HCEC 1CT (cell line): Measurements from ENCODE around the gene EPDR1.
"Not testable (repeated sequence)": the region's sequence is repeated elsewhere in the genome, so short reads cannot be mapped to it uniquely, and the experiment has no call there.

ENCODE experiments used
- DNase-seq: peaks from one replicate; pipeline ENCODE4 v3.0.0-alpha.2; 2017

Gene EPDR1

DNA sequence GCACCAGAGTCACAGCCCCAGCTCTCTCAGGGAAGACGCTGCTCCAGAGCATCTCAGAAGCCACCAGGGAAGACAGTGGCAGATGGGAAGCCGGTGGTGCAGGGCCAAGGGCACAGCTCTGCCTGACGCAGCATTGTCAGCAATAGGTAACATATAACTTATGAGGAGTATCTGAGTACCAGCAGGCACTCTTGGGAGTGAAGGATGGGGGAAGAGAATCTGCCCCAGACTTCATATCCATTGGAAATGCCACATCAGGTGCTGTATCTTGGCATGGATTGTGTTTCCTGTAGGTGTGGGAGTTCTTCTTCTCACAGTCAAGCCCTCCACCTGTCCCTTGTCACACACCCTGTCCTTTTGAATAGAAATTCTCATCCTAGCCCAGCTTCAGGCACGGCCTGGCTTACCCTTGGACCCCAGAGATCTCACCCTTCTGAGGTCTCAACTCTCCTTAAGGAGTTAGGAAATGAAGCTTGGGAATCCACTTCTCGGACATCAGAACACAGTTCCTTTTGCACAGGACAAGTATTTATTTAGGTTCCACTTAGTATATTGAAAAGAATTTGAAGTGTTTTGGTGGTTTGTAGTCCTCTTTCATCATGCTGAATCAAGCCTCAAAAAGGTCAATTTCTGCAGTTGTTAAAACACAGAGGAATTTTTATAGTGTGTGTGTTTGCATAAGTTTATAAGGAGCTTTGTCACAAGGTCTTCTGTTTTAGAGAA is 9.9 kb downstream of the EPDR1 start:
- no peak for DNase-seq

DNA sequence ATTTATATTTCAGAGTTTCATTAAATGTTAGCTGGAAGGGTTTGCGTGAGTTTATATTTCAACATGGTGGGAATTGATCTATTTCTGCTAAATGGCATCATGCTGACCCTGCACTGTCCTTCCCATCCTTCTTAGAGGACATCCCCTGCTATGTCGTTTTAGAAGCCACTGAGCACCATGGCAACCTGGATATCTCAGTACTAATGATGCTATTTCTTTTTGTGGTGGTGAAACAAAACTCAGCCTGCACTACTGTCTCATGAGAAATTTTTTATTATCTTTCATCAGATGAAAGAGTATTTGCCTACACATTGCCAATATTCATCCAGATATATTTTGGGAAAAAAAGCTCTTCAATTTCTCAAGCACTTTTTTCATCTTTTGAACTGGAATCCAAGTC is 12.1 kb downstream of the EPDR1 start:
- DNase-seq: no peak

DNA sequence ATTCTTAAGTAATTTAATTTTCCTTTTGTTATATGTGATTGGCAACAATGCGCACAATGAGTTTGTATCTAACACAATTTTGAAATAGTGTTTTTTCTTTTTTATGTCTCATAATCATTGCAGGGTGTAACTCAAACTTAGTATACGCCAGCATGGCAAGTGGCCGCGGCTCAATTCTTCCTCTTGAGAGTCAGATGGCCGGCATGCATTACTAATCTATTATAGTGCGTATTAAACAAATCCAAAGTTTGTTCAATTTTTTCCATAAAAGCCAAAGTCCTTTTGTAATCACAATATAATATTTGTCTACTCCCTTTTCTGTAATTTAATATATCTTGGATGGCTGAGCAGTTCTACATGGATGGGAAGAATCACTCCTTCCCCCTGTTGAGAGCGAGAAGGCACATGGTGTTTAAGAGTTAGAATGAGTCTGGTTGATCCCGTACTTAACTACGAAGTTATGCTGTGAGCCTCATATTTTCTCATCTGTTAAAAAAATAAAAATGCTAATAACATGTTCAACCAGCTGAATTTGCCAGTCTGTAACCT is 12.7 kb downstream of the EPDR1 start:
- no peak for DNase-seq

DNA sequence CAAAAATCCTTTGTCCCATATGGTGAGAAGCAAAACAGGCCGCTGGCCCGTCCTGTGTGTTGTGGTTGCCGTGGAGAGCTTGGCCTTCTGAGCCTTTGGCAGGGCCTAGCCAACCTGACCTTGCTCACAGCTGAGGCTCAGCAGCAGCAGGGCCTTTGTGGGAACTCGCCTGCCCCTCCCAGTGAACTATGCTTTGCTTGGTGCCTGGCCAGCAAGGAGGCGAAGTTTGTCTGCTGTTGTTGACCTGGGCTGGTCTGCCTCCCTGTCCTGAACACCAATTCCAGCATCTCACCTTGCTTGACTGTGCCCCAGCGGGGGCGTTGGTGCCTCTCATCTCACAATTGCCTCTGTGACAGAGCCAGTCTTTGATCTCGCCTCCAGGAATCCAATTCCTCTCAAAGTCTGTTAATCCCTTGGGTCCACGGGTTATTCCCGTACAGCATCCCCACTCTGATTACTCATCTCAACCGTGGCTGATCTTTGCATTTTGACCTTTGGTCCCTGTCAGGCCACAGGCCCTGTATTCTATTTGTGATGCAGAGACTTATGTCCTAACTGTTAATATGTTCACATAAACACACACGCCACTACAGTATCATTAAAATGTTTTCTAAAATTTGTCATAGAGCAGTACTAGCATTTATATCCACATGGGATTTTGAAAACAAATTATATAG is 22.6 kb downstream of the EPDR1 start:
- no peak for DNase-seq

DNA sequence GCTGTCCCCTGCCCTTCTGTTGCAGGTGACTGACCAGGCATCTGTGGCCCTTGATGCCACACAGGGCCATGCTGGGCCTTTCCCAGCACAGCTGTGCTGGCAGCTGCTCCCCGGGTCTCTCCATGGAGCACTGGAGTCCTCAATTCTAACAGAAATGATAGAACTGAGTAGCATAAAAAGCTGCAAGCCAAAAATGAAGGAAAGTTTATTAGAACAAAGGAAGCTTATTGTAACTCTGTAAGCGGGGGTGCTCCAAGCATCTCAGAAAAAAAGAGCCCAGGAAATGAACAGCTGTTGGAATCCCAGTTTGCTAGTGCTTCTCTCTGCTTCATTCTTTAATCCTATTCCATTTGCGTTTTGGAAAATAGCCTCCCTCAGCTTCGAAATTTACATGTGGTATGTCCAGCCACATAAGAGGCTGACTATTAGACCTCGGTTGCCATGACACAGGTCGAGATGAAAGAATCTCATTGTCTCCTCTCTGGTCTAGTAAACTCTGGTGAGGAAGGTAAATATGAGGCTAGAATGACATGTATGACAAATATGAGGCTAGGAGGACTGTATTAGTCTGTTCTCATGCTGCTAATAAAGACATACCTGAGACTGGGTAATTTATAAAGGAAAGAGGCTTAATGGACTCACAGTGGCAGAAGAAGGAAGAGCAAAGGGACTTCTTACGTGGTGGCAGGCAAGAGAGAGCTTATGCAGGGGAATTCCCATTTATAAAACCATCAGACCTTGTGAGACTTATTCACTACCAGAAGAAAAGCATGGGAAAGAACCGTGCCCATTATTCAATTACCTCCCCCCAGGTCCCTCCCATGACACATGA is 23.7 kb downstream of the EPDR1 start:
- no peak for DNase-seq

DNA sequence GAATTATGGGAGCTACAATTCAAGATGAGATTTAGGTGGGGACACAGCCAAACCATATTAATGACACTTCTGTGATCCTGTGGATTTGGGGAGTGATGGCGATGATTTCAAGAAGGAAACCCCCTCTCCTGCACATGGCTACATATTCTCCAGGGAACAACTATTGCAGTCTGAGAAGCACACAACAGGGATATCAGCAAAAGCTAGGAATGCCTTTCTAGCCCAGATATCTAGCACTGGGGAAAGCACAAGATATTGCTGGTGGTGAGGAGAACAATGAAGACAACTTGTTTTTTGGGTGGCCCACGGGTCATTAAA is 24.3 kb downstream of the EPDR1 start:
- DNase-seq: no peak

DNA sequence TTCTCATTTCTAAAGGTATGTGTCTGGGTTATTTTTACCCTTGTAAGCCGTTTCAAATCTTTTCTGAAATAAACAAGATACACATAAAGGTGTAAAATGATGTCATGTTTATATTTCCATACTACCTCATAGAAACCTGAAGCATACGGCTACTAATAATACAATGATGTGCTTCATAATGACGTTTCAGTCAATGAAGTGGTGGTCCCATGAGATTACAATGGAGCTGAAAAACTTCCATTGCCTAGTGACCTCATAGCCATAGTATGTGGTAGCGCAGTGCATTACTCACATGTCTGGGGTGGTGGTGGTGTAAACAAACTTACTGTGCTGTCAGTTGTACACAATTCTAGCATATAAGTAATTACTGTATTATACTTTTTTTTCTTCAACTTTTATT is 24.9 kb downstream of the EPDR1 start:
- DNase-seq: no peak

DNA sequence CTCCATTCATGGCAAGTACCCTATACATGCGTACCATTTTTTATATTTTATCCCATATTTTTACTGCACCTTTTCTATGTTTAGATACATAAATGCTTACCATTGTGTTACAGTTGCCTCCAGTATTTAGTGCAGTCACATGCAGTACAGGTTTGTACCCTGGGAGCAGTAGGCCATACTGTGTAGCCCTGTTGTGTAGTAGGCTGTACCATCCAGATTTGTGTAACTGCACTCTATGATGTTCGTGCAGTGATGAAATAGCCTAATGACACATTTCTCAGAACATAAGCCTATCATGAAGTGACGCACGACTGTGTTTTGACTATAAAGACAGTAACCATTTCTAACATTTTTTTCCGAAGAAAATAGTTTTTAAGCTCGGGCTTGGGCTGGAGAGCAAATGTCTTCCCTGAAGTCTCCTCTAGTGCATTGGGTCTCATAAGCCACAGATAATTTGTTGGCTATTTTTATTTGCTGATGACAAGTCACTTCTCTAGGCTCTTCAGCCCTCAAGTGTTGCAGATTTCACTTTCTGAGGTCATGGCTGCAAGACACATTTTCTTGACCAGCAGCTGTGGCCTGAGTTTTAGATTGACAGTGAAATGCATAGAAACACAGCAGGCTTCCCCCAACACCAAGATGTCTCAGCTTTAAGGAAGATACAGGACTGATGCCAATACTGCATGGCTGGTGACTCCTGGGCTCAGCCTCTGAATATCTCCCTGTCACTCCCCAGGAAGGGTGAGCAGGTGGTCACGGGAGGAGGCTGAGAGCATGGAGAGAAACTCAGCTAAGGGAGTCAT is 26.9 kb downstream of the EPDR1 start:
- DNase-seq: no peak

DNA sequence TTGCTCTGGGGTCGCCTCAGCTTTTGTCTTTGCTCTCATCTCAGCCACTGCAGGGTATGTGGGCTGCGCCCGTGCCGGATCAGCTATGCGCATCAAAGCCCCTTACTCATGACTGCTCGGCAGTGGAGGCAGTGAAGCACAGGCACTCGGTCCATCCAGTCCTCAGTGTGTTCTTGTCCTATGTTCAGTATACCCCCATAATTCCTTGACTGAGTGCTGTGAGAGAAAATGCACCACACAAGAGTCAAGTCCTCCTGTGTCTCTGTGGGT is 27.4 kb downstream of the EPDR1 start:
- DNase-seq: no peak

DNA sequence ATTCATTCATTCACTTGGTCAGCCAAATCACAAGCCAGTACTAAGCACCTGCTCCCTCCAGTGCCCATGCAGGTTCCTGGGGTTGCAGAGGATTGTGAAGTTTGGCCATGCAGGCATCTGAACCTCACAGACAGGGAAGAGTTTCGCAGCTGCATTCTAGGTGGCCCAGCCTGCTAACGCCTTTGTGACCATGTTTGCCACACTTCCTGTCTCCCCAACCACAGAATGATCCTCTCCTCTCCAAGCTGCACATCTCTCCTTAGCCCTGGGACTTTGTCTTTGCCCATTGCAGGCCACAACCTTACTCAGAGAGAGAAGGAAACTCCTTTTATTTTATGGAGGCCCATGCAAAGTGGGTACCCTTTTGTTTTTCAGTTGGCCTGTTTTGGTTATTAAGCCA is 31.8 kb downstream of the EPDR1 start:
- DNase-seq: no peak

DNA sequence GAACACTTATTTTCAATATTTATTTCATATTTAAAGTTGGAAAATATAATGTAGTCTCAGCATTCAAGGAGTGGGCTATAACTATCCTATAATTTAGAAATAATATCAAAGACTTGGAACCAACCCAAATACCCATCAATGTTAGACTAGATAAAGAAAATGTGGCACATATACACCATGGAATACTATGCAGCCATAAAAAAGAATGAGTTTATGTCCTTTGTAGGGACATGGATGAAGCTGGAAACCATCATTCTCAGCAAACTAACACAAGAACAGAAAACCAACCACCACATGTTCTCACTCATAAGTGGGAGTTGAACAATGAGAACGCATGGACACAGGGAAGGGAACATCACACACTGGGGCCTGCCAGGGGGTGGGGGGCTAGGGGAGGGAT is 33.8 kb downstream of the EPDR1 start:
- DNase-seq: not testable (repeated sequence)

DNA sequence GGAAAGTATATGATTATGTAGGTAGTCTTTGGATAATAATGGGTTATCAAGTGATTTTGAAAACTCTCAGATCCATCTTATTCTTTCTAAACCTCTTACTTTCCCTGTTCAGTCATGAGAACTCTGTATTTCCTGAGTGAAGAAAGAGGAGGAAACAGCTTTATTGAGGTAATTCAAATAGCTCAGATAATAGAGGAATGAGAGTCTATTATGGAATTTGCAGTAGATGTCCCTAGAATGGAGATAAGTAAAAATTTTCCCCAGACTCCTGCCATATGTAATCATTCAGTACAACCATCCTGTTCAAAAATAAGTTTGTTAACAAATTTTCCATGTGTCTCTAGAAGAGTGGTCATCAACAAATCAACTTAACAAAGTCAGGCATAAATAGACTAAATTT is 36.4 kb downstream of the EPDR1 start:
- no peak for DNase-seq

DNA sequence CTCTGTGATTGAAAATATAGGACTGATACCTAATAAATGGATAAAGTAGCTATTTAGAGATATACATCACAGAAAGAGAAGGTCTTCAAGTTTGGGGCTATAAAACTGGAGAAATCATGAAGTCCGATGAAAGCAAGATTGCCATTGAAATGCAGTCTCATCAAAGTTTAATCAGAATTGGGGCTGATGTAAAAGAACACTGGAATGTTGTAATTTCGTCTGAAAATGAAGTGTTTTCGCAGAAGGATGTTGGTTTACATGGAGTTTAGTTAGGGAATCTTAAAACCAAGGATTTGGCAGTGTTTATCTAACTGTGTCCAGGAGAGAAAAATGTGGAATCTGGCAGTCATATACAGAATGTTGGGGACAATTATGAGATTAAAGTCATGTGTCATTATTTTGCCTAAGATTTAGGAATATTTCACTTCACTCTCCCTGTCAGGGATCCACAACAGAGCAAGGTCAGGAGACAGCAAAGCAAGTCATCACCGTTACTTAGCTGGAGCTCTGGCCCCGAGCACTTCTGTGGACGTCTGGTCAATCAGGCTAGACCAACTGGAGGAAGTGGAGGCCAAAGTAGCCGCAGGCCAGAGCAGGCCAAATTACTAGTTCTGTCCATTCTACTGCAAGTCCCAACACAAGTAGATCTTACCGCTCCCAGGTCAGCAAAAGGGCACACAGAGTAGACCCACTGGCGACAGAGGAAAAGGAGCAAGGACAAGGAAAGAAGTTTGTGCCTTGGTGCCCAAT is 37.0 kb downstream of the EPDR1 start:
- no peak for DNase-seq

DNA sequence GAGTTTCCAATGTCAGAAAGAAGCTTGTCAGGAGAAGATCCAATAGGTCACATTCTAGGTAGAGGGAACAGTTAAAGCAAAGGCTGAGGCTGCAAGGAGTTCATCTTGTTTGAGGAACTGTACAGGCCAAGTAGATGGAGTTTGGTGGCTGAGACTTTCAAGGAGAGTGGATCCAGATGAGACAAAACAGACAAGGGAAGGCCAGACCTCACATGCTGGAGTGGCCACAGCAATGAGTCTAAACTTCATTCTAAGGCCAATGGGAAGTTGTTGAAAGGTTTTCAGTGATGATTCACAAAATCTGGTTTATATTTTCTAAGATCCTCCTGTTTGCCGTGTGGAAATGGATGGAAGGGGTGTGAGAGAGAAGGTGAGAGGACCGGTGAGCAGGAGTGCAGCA is 40.0 kb downstream of the EPDR1 start:
- no peak for DNase-seq

DNA sequence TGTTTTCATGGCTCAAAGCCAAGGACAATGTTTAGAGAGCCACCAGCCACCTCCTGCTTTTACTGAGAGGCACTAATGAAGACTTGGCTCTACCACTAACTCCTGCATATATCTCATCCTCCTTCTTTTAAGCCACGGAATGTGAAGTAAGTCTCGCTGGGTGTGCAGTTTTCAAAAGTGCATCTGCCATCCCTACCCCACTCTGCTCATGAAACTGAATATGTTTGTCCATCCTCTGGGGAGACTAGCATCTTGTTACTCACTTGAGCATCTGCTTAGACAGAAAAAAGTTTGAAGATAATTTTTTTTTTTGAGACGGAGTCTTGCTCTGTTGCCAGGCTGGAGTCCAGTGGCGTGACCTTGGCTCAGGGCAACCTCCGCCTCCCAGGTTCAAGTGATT is 40.8 kb downstream of the EPDR1 start:
- no peak for DNase-seq

DNA sequence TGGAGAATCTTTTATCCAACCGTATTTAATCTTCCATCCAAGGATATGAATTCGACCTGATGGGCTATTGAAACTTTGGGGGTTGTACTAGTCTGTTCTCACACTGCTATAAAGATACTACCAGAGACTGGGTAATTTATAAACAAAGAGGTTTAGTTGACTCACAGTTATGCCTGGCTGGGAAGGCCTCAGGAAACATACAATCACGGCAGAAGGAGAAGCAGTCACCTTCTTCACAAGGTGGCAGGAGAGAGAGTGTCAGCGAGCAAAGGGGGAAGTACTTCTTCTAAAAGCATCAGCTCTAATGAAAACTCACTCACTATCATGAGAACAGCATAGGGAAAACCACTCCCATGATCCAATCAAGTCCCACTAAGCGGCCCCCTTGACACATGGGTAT is 43.8 kb downstream of the EPDR1 start:
- no peak for DNase-seq

DNA sequence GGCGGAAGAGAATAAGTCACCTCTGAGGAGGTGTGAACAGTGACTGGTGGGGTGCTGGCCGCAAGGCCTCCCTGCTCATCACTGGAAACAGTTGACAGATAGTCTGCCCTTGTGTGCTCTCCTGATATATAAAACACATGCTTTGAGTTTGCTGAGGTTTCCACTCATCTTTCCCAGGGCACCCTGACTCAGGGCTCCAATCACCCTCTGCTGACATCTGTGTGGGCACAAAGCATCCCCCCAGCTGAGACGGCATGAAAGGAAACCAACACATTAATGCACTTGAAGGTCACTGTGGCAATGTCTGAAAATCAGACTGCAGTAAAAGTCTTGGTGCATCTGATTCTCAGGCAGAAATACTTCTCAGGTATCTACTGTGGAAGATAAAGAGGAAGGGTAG is 49.8 kb downstream of the EPDR1 start:
- DNase-seq: no peak

DNA sequence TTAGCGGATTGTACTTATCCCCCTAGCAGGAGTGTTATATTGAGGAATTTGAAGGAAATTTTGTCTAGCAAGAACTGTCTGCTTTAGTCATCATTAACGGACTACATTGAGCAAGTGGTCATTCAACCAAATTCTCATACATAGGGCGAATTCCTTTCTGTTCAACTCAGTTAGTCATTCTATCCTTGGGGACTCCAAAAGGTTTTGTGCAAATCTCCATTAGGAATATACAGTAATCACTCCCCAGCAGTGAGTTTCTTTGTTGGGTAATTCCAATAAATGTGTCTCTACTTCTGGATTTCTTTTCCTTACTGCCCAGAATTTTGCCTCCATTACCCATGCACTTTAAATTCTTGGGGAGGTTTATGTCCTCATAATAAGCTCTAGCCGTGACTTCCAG is 51.1 kb downstream of the EPDR1 start:
- DNase-seq: no peak

DNA sequence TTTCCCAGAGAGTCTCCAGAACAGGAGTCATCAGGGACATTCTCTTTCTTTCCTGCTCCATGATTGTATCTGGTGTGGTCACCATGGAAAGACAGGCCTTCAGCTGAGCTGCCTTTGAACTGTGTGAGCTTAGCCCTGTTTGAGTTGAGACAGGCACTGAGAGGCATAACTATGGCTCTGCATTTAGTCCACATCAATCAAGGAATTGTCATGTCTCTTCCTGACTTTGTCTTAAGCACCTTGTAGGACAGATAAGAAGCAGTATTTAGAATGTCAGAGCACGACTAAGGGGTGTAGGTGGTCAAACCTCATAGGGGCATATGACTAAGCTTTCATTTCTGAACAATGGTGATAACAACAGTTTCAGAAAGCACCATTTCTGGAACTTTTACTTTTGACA is 53.5 kb downstream of the EPDR1 start:
- DNase-seq: no peak

DNA sequence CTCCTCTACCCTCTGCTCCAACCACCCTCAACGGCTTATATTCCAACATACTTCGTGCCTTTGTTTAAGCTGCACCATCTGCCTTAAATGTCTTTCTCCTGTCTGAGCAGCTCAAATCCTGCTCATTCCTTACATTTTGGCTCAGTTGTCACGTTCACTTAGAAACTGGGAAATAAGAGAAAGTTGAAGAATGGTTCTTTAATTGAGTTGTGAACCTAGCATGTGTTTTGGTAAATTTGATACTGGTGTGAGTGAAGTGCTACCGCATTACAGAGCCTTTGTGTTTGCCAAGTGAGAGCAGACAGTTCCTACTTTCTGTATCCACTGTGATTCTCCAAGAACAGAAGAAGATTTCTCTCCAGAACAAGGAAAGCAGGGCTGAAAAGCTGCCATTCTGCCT is 54.3 kb downstream of the EPDR1 start:
- DNase-seq: no peak

DNA sequence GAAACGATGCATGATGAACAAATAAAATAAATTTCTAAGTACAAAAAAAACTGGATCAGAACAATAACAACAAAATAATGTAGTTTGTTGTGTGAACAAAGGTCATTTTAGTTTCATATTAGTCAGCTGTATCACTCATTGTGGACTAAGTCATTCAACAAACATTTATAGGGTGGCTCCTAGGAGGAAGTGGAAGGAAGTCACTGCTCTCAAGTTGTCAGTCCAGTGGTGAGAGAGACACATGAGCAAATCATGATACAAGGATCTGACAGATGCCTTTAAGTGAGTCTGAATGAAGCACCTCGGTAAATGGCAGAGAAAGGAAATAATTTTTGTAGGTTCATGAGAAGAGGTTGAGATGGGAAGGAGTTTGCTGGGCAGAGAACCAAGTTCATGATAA is 56.8 kb downstream of the EPDR1 start:
- DNase-seq: no peak

DNA sequence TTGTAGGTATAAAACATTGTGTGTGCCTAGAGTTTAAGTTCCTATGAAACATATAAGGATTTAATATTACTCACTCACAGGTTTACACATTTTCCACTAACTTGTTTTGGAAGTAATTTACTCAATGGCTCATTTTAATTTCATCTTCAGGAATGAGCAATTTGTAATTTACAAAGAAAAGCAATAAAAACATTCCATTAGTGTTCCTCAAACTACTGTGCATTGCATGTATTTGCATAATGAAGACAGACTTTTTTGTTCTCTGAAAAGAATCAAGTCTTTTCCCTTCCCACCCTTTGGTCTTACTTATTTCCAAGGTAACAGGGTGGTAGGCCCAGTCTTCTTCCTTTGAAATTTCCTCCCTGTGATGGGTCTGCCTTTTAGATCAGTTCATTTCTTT is 61.2 kb downstream of the EPDR1 start:
- no peak for DNase-seq

DNA sequence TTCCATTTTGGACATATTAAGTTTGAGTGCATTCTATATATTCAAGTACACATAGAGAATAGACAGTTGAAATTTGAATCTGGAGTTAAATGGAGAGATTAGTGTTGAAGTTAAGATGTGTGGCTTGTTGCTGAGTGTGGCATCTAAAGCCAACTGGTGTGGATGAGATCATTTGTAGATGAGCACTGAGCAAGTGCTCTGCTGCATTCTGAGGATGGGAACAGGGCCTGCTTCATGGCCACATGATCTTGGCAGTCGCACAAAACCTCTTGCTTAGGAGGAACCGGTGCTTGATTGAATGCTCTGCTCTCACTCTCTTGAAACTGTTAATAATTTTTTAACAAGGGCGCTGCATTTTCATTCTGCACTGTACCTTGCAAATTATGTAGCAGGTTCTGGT is 62.0 kb downstream of the EPDR1 start:
- DNase-seq: no peak
